ENCODE data around the gene CORT. TPM values are rescaled to one million over a fixed set of nuclear protein-coding genes. Genes with fewer than 3 reads are reported as not detected.

Gene CORT
- total RNA-seq, 5 donors from 2014 or later (not counting 1 experiment from before 2014, with no cell fraction given), result 0.40 to 0.55 (median 0.43) TPM; not detected in 2

DNA sequence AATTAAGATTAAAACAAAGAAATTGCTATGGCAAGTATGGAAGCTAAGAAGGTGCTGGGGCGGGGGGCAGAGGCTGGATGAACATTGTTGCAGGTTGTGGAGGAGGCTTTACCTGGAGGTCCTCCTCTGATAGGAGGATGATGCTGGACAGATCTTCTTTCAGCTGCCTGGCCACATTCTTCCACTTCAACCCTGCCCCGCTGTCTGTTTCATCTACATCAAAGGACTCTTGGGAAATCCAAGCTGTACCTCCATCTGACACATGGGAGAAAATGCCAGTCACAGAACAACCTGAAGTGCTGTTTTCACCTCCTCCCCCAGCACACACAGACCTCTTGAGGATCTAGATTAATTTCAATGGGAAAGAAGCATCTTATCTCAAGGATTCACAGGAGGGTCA lies 17.2 kb downstream of the CORT start:
- H3K9me3 ChIP-seq, result no peaks in the 10 kb centered on the region
- ATAC-seq (replicated peaks in 1 of 4), result no peak
- H3K27me3 ChIP-seq (replicated peaks in 1 of 2; ENCODE audit: control insufficient read depth in 2 of 2, extremely low read depth in 1 of 2, insufficient read depth in 2 of 2, low read length in 1 of 2), result no peaks in the 10 kb centered on the region
- DNase-seq, result no peak
- ChIA-PET POLR2A (interaction anchor here in 1 of 2 donors (0.7 kb wide), 1 partner anchor 302 kb away, joined by 5 read pairs; no protein-coding TSS in a partner anchor), CTCF (interaction anchor here in 1 of 2 donors (0.7 kb wide), 1 partner anchor 395 kb away, joined by 3 read pairs; no protein-coding TSS in a partner anchor)
- H3K27me3 Mint-ChIP-seq, result no peaks in the 10 kb centered on the region
- no peak overlapping the region for H3K27ac Mint-ChIP-seq
- peaks cover 11 to 53% of the 10 kb centered on the region in 2 donors for H3K36me3 ChIP-seq (ENCODE audit: control insufficient read depth in 2 of 2, extremely low read depth in 1 of 2, insufficient read depth in 1 of 2, low read length in 1 of 2)
- peaks cover 2 to 10% of the 10 kb centered on the region in 2 experiments for H3K4me1 ChIP-seq (ENCODE audit: control insufficient read depth in 1 of 2, extremely low read depth in 1 of 2, insufficient read depth in 2 of 2, low read length in 2 of 2)
- no peak overlapping the region for H3K4me3 Mint-ChIP-seq
- peaks cover 10 to 15% (median 10%) of the 10 kb centered on the region in 3 donors for H3K4me1 Mint-ChIP-seq
- peaks cover 38% of the 10 kb centered on the region for H3K36me3 Mint-ChIP-seq
- H3K27ac ChIP-seq (ENCODE audit: low read length), result no peak overlapping the region
- 75% methylated on average over 1 of the region's 2 CpGs for WGBS (ENCODE audit: insufficient coverage)
- H3K4me3 ChIP-seq (ENCODE audit: control insufficient read depth in 1 of 2, extremely low read depth in 1 of 2, low read length in 1 of 2), result no peak overlapping the region
- H3K9me3 Mint-ChIP-seq, result no peaks in the 10 kb centered on the region

DNA sequence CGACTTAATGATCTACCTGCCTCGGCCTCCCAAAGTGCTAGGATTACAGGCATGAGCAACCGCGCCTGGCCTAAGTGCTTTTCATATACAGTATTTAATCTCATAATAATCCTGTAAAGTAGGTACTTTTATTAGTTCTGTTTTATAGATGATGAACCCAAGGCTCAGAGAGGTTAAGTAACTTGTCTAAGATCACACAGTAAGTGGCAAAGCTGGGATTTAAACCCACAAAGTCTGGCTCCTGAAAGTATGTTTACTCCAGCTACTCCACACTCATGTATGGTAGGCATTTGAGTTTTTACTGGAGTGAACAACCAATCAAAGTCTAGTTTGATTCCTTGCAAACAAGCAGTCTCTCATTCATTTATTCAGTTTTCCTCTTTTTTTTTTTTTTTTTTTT lies 20.2 kb downstream of the CORT start:
- H3K9me3 Mint-ChIP-seq, result no peaks in the 10 kb centered on the region
- Histone ChIP-seq H3K36me3 (ENCODE audit: control insufficient read depth in 2 of 2, extremely low read depth in 1 of 2, insufficient read depth in 1 of 2, low read length in 1 of 2) (peaks cover 11 to 31% of the 10 kb centered on the region in 2 donors), H3K4me1 (ENCODE audit: control insufficient read depth in 1 of 2, extremely low read depth in 1 of 2, insufficient read depth in 2 of 2, low read length in 2 of 2) (peaks cover 8 to 26% of the 10 kb centered on the region in 2 experiments), H3K4me3 (ENCODE audit: control insufficient read depth in 1 of 2, extremely low read depth in 1 of 2, low read length in 1 of 2) (no peak overlapping the region), H3K9me3 (no peaks in the 10 kb centered on the region), H3K27ac (ENCODE audit: low read length) (no peak overlapping the region), H3K27me3 (replicated peaks in 1 of 2; ENCODE audit: control insufficient read depth in 2 of 2, extremely low read depth in 1 of 2, insufficient read depth in 2 of 2, low read length in 1 of 2) (no peaks in the 10 kb centered on the region)
- CTCF ChIA-PET, result interaction anchor here in 1 of 2 donors (0.7 kb wide), 1 partner anchor 39 kb away, joined by 4 read pairs; no protein-coding TSS in a partner anchor
- H3K27me3 Mint-ChIP-seq, result no peaks in the 10 kb centered on the region
- H3K4me3 Mint-ChIP-seq, result no peak overlapping the region
- DNase-seq (no peak), ATAC-seq (replicated peaks in 1 of 4) (no peak)
- peaks cover 26 to 38% (median 26%) of the 10 kb centered on the region in 3 donors for H3K4me1 Mint-ChIP-seq
- no peak overlapping the region for H3K27ac Mint-ChIP-seq
- peaks cover 20% of the 10 kb centered on the region for H3K36me3 Mint-ChIP-seq
- POLR2A ChIA-PET, result interaction anchor here in 1 of 2 donors (0.7 kb wide), 1 partner anchor 542 kb away, joined by 3 read pairs; no protein-coding TSS in a partner anchor
- no CpG with 5 or more reads among the region's 4 CpGs for WGBS (ENCODE audit: insufficient coverage)

DNA sequence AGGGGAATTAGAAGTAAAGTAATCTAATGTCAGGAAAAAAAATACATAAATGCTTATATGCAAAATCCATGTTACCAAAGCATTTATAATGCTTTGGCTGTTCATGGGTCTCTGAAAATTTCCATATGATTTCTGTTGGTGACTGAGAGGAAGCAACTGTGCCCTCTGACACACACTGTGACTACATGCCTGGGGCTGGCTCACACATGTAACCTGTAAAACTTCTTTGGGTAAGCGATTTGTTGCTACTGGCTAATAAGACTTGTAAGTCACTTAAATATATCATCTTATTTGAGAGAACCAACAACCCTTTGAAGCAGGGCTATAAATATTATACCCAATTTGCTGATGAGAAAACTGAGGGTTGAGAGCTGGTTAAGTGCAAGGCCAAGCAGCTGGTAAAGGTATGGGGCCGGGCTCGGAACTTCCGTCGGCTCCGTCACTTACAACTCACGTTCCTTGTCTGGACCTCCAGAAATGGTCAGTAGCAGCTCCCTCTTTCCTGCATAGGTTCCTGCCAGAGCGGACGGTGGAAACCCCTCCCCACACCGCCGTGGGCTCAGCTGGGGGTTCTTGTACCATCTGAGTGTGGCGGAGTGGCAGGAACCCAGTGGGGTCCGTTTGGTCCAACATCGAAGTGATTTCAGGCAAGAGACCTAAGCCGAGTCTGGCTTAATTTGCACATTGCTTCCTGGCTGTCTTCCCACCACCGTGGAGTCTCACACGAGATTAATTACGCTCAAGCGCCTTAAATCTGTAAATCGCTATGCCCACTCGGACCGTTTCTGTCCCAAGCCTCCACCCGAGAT lies 21.8 kb downstream of the CORT start:
- ATAC-seq (replicated peaks in 1 of 4), result peak; percentile 4 to 5 (median 4)
- no peaks in the 10 kb centered on the region for H3K27me3 ChIP-seq (replicated peaks in 1 of 2; ENCODE audit: control insufficient read depth in 2 of 2, extremely low read depth in 1 of 2, insufficient read depth in 2 of 2, low read length in 1 of 2)
- 20% methylated on average over 22 of the region's 23 CpGs for WGBS (ENCODE audit: insufficient coverage)
- H3K27me3 Mint-ChIP-seq, result no peaks in the 10 kb centered on the region
- peaks cover 17% of the 10 kb centered on the region for H3K36me3 Mint-ChIP-seq
- peaks cover 6 to 20% of the 10 kb centered on the region in 2 donors for H3K36me3 ChIP-seq (ENCODE audit: control insufficient read depth in 2 of 2, extremely low read depth in 1 of 2, insufficient read depth in 1 of 2, low read length in 1 of 2)
- peaks cover 40 to 53% (median 40%) of the 10 kb centered on the region in 3 donors for H3K4me1 Mint-ChIP-seq
- H3K4me1 ChIP-seq (ENCODE audit: control insufficient read depth in 1 of 2, extremely low read depth in 1 of 2, insufficient read depth in 2 of 2, low read length in 2 of 2), result peaks cover 15 to 41% of the 10 kb centered on the region in 2 experiments
- POLR2A ChIA-PET, result no interaction called here
- CTCF ChIA-PET, result no interaction called here
- peak overlapping the region; percentile 92 to 99 (median 94) for H3K4me3 Mint-ChIP-seq
- H3K9me3 ChIP-seq, result no peaks in the 10 kb centered on the region
- H3K27ac ChIP-seq (ENCODE audit: low read length), result peak overlapping the region; percentile 37
- H3K27ac Mint-ChIP-seq, result peak overlapping the region; percentile 85 to 93
- H3K9me3 Mint-ChIP-seq, result no peaks in the 10 kb centered on the region
- peak in 1 of 35 experiments; percentile 1 for DNase-seq
- H3K4me3 ChIP-seq (ENCODE audit: control insufficient read depth in 1 of 2, extremely low read depth in 1 of 2, low read length in 1 of 2), result peak overlapping the region; percentile 49 to 79

DNA sequence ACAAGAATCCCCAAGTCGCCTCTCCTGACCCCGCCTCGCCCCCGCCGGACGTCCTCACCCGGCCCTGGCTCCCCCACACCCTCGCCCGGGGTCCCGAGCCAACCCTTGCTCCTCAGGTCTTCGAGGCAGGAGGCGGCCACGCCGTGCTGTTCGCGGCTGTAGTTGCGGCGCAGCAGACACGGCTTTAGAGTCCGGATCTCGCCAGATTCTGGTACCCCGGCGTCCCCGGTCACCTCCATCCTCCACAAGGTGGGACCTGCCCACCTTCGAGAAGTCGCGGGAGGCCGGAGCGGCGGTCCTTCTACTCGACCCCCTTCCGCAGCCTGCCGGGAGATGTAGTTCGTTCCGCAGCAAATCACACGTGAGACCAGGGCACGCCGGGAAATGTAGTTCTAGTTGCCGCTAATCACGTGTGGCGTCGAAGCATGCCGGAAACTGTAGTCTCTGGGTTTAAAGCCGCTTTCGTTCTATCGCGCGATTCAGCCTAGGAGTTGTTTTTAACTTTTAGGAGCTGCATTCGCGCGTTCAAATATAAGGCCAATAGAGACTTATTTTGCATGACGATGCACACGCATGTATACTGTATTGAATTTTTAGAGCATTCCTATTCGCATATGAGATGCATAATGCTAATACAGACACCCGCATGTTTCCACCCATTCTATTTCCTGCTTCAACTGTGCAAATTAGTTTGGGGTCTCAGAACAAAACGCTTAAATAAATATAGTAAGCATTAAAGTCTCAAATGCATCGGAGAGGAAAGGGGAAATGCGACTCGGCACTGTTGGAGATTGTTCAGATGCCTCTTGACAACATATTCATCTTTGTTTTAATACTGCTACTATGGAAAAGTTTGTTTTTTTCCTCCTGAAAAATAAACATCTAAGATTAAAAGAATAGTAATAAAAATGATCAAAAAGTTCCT lies 22.7 kb downstream of the CORT start, which contains the start of gene DFFA:
DFFA (minus strand) TSS at position 310 of the 925 bp plus-strand sequence; CDS start at position 239, 71 bp downstream.
- Mint-ChIP-seq H3K4me1 (peaks cover 44 to 54% (median 45%) of the 10 kb centered on the region in 3 donors), H3K27ac (peak within 1 kb of the TSS; percentile 85 to 93), H3K9me3 (no peaks in the 10 kb centered on the region), H3K36me3 (peaks cover 14% of the 10 kb centered on the region), H3K27me3 (no peaks in the 10 kb centered on the region), H3K4me3 (peak within 1 kb of the TSS; percentile 92 to 99 (median 94))
- ATAC-seq (replicated peaks in 1 of 4) (peak; percentile 86 to 90 (median 87)), DNase-seq (peak; percentile 77 to 96 (median 90))
- peak within 1 kb of the TSS; percentile 37 for H3K27ac ChIP-seq (ENCODE audit: low read length)
- peaks cover 15 to 43% of the 10 kb centered on the region in 2 experiments for H3K4me1 ChIP-seq (ENCODE audit: control insufficient read depth in 1 of 2, extremely low read depth in 1 of 2, insufficient read depth in 2 of 2, low read length in 2 of 2)
- H3K27me3 ChIP-seq (replicated peaks in 1 of 2; ENCODE audit: control insufficient read depth in 2 of 2, extremely low read depth in 1 of 2, insufficient read depth in 2 of 2, low read length in 1 of 2), result no peaks in the 10 kb centered on the region
- ChIA-PET CTCF (no interaction called here), POLR2A (interaction anchor here (0.6 kb wide), 2 partner anchors 9 to 28 kb away, joined by 6 to 12 read pairs; no protein-coding TSS in a partner anchor)
- H3K4me3 ChIP-seq (ENCODE audit: control insufficient read depth in 1 of 2, extremely low read depth in 1 of 2, low read length in 1 of 2), result peak within 1 kb of the TSS; percentile 49 to 79
- 0% methylated on average over 48 of the region's 59 CpGs for WGBS (ENCODE audit: insufficient coverage)
- no peaks in the 10 kb centered on the region for H3K9me3 ChIP-seq
- H3K36me3 ChIP-seq (ENCODE audit: control insufficient read depth in 2 of 2, extremely low read depth in 1 of 2, insufficient read depth in 1 of 2, low read length in 1 of 2), result peaks cover 6 to 16% of the 10 kb centered on the region in 2 donors

DNA sequence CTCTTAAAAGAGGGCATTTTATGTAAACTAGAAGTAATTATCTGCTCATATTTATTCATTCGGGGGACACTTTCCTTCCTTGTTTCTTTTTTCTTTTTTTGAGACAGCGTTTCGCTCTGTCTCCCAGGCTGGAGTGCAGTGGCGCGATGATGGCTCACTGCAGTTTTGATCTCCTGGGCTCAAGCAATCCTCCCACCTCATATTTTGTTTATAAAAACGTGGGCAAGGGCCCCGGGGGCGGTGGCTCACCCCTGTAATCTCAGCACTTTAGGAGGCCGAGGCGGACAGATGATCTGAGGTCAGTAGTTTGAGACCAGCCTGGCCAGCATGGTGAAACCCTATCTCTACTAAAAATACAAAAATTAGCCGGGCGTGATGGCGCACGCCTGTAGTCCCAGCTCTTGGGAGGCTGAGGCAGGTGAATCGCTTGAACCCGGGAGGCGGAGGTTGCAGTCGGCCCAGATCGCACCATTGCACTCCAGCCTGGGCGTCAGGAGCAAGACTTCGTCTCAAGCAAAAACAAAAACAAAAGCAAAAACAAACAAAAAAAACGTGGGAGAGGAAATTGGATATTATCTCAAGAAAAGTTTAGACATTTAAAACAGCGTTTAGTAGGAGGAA lies 23.4 kb downstream of the CORT start:
- Histone ChIP-seq H3K27ac (ENCODE audit: low read length) (no peak overlapping the region), H3K4me1 (ENCODE audit: control insufficient read depth in 1 of 2, extremely low read depth in 1 of 2, insufficient read depth in 2 of 2, low read length in 2 of 2) (peaks cover 15 to 43% of the 10 kb centered on the region in 2 experiments), H3K9me3 (no peaks in the 10 kb centered on the region), H3K27me3 (replicated peaks in 1 of 2; ENCODE audit: control insufficient read depth in 2 of 2, extremely low read depth in 1 of 2, insufficient read depth in 2 of 2, low read length in 1 of 2) (no peaks in the 10 kb centered on the region), H3K36me3 (ENCODE audit: control insufficient read depth in 2 of 2, extremely low read depth in 1 of 2, insufficient read depth in 1 of 2, low read length in 1 of 2) (peaks cover 6 to 10% of the 10 kb centered on the region in 2 donors), H3K4me3 (ENCODE audit: control insufficient read depth in 1 of 2, extremely low read depth in 1 of 2, low read length in 1 of 2) (no peak overlapping the region)
- H3K4me1 Mint-ChIP-seq, result peaks cover 46 to 49% (median 47%) of the 10 kb centered on the region in 3 donors
- H3K27me3 Mint-ChIP-seq, result no peaks in the 10 kb centered on the region
- POLR2A ChIA-PET, result interaction anchor here in 1 of 2 donors (0.6 kb wide), 1 partner anchor 8 kb away, joined by 12 read pairs; no protein-coding TSS in a partner anchor
- ATAC-seq (replicated peaks in 1 of 4), result no peak
- DNase-seq, result no peak
- no peaks in the 10 kb centered on the region for H3K9me3 Mint-ChIP-seq
- H3K36me3 Mint-ChIP-seq, result peaks cover 7% of the 10 kb centered on the region
- H3K4me3 Mint-ChIP-seq, result peak overlapping the region; percentile 92 to 99 (median 94)
- CTCF ChIA-PET, result no interaction called here
- H3K27ac Mint-ChIP-seq, result peak overlapping the region in 1 of 2 donors; percentile 85
- 92% methylated on average over 9 of the region's 23 CpGs for WGBS (ENCODE audit: insufficient coverage)
